Thyroid gland (tissue), 4 donors: ENCODE results near the gene KLHDC4. TPM values are rescaled to one million over a fixed set of nuclear protein-coding genes. Genes with fewer than 3 reads are reported as not detected.

Experiments used
- DNase-seq, 2 donors: peaks; one replicate each; pipeline ENCODE4 v3.0.0-alpha.2; 2019
- H3K27ac ChIP-seq, 3 donors: fragments of 200-600 bp; sonication (generic); 1 replicate in 2 of 3; 2 replicates in 1 of 3; pipeline ENCODE4 v1.5.1; 2016 to 2019; ENCODE audit warnings: mild to moderate bottlenecking in 1 of 3, moderate library complexity in 1 of 3
- H3K27me3 ChIP-seq: fragments of 200-600 bp; sonication (generic); one replicate; pipeline ENCODE4 v1.5.1; 2019
- H3K36me3 ChIP-seq, 2 donors: fragments of 200-600 bp; sonication (generic); one replicate each; pipeline ENCODE4 v1.5.1; 2016 to 2019
- H3K4me1 ChIP-seq, 2 donors: fragments of 200-600 bp; sonication (generic); one replicate each; pipeline ENCODE4 v1.5.1; 2017 to 2019
- H3K4me3 ChIP-seq, 3 donors: fragments of 200-600 bp; sonication (generic); replicated peaks in 1 of 3; 1 replicate in 2 of 3; 2 replicates in 1 of 3; pipeline ENCODE4 v1.5.1; 2016; ENCODE audit warnings: mild to moderate bottlenecking in 1 of 3
- H3K9me3 ChIP-seq: fragments of 200-600 bp; sonication (generic); one replicate; pipeline ENCODE4 v1.5.1; 2017
- CTCF ChIP-seq, 6 experiments: fragments of 200-600 bp in 3 of 6; fragments of 450-650 bp in 3 of 6; sonication (generic) in 3 of 6; IDR thresholded peaks; one replicate each; pipeline ENCODE4 v1.5.1; 2016 to 2019; ENCODE audit warnings: antibody characterized with exemption in 6 of 6, mild to moderate bottlenecking in 2 of 6, inconsistent platforms in 1 of 6, moderate library complexity in 1 of 6
- POLR2A ChIP-seq, 2 donors: fragments of 450-650 bp; IDR thresholded peaks; one replicate each; pipeline ENCODE4 v1.6.1; 2017; ENCODE audit warnings: antibody characterized with exemption in 2 of 2, mild to moderate bottlenecking in 2 of 2, moderate library complexity in 1 of 2
- WGBS, 2 donors: methylation state at CpG; one replicate each; pipeline ENCODE4 v1.1.5; 2017; 5-methylcytosine and 5-hydroxymethylcytosine counted together
- intact Hi-C: fragments of 100-400 bp; cut with DNase I; formaldehyde crosslinking; loops from one replicate; pipeline ENCODE4 v1.15.1; 2023
- total RNA-seq, 4 donors: library from RNA; depleted of rRNA; stranded (reverse); fragments of >200 nt; gene quantifications; one replicate each; pipeline ENCODE4 v1.2.3, GENCODE V29; 2016

The KLHDC4 gene
- total RNA-seq, 4 donors from 2014 or later, result 19.9 to 40.9 (median 30.3) TPM

- WGBS, 2 donors, result 83 to 89% methylated on average over 4 to 8 of the region's 8 CpGs
- no peak for DNase-seq
- Histone ChIP-seq H3K27ac (no peak overlapping the region), H3K4me3 (no peak overlapping the region), H3K36me3 (no peaks in the 10 kb centered on the region), H3K27me3 (no peaks in the 10 kb centered on the region), H3K4me1 (peaks cover 6 to 8% of the 10 kb centered on the region in 2 donors), H3K9me3 (no peaks in the 10 kb centered on the region)
- no peak for TF ChIP-seq CTCF (IDR thresholded peaks at IDR 0.05)
- TF ChIP-seq POLR2A (IDR thresholded peaks at IDR 0.05), result no peak
- intact Hi-C loops, result no loop called here
These were observed 25.3 kb downstream of the KLHDC4 start for GRCh38 chr16:87740441-87740840.

GRCh38 chr16:87739801-87740200, 26.0 kb downstream of the KLHDC4 start:
- H3K27ac ChIP-seq, result no peak overlapping the region
- intact Hi-C loops, result no loop called here

GRCh38 chr16:87736008-87736382, 29.8 kb downstream of the KLHDC4 start:
- Histone ChIP-seq H3K9me3 (no peaks in the 10 kb centered on the region), H3K36me3 (no peaks in the 10 kb centered on the region), H3K4me1 (peaks cover 4 to 8% of the 10 kb centered on the region in 2 donors), H3K27me3 (no peaks in the 10 kb centered on the region), H3K4me3 (no peak overlapping the region), H3K27ac (no peak overlapping the region)
- TF ChIP-seq CTCF (IDR thresholded peaks at IDR 0.05), result no peak
- no peak for TF ChIP-seq POLR2A (IDR thresholded peaks at IDR 0.05)
- intact Hi-C loops, result no loop called here
- 95 to 97% methylated on average over 12 of the region's 12 CpGs for WGBS, 2 donors
- DNase-seq, result no peak

More at GRCh38 chr16:87739801-87740200, 26.0 kb downstream of the KLHDC4 start:
- no peak overlapping the region for H3K4me3 ChIP-seq
- no peak for TF ChIP-seq CTCF (IDR thresholded peaks at IDR 0.05)
- TF ChIP-seq POLR2A (IDR thresholded peaks at IDR 0.05), result no peak
- no peaks in the 10 kb centered on the region for H3K27me3 ChIP-seq
- peaks cover 6 to 8% of the 10 kb centered on the region in 2 donors for H3K4me1 ChIP-seq
- WGBS, 2 donors, result 95 to 97% methylated on average over 8 of the region's 8 CpGs
- H3K9me3 ChIP-seq, result no peaks in the 10 kb centered on the region
- H3K36me3 ChIP-seq, result no peaks in the 10 kb centered on the region
- no peak for DNase-seq

DNA sequence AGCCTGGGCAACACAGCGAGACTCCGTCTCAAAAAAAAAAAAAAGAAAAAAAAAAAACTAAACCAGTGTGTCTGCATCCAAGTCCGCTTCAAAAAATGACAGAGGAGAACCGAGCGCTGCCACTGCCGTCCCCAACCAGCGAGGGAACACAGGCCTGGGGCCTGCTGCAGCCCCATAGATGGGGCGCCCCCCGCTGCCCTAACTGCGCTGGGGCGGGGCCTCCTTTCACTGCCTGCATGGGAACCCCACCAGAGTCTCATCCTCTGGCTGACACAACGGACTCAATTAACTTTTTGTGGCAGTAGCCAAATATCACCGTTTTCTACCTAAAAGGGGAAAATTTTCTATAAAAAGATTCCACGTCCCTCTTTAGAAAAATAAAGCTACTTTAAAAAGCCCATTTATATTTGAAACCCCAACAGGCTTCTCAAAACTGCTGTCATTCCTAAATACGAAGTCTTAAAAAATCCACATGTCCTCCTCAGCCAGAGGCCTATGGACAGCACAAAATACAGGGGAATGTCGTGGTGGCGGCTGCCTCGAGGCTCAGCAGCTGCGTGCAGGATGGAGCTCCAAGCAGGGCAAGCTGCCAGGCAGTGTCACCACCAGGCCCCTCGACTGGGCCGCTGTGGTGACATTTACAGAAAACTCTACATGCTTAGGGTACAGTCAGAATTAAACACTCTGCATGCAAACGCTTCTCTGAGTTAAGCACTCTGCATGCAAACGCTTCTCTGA, 30.3 kb downstream of the KLHDC4 start:
- Histone ChIP-seq H3K36me3 (no peaks in the 10 kb centered on the region), H3K27ac (no peak overlapping the region), H3K27me3 (no peaks in the 10 kb centered on the region), H3K9me3 (no peaks in the 10 kb centered on the region), H3K4me1 (peaks cover 0 to 4% of the 10 kb centered on the region in 2 donors), H3K4me3 (no peak overlapping the region)
- TF ChIP-seq POLR2A (IDR thresholded peaks at IDR 0.05) (no peak), CTCF (IDR thresholded peaks at IDR 0.05) (no peak)
- intact Hi-C loops, result no loop called here
- no peak for DNase-seq
- WGBS, 2 donors, result 85 to 89% methylated on average over 23 of the region's 23 CpGs

DNA sequence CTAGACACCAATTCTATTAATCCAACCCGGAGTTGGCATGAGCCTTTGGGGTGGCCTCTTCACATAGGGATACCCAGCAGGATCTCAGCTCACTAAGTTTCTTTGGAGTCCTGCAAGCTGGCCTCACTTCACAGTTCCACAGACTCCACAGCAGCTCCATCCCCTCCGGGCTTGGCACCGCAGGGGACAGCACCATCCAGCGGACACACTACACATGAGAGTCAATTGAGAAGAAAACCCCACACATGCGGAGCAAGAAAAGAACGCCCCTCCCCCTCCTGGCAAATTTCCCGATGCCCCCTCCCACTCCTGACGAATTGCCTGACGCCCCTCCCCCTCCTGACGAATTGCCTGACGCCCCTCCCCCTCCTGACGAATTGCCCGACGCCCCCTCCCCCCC, 31.1 kb downstream of the KLHDC4 start:
- H3K9me3 ChIP-seq, result no peaks in the 10 kb centered on the region
- H3K36me3 ChIP-seq, result peaks cover 0 to 1% of the 10 kb centered on the region in 2 donors
- intact Hi-C loops, result no loop called here
- no peak for DNase-seq
- no peaks in the 10 kb centered on the region for H3K4me1 ChIP-seq
- no peak for TF ChIP-seq CTCF (IDR thresholded peaks at IDR 0.05)
- TF ChIP-seq POLR2A (IDR thresholded peaks at IDR 0.05), result no peak
- H3K4me3 ChIP-seq, result no peak overlapping the region
- H3K27ac ChIP-seq, result no peak overlapping the region
- 80 to 81% methylated on average over 14 of the region's 14 CpGs for WGBS, 2 donors
- H3K27me3 ChIP-seq, result no peaks in the 10 kb centered on the region
